Measurements from ENCODE around the gene AFG1L. TPM values are rescaled to one million over a fixed set of nuclear protein-coding genes. Genes with fewer than 3 reads are reported as not detected.

Gene AFG1L
- total RNA-seq, 1 donor: 6.0 TPM

GRCh38 chr6:108350528-108350927 lies 55.7 kb downstream of the AFG1L start:
- DNase-seq (ENCODE audit: low read depth): no peak
- H3K4me3 ChIP-seq (ENCODE audit: low read depth, low read length): no peak overlapping the region
- TF ChIP-seq CTCF (IDR thresholded peaks at IDR 0.05; ENCODE audit: insufficient read depth, low read length): no peak

- TF ChIP-seq CTCF (IDR thresholded peaks at IDR 0.05; ENCODE audit: insufficient read depth, low read length): no peak
- no peak for DNase-seq (ENCODE audit: low read depth)
These were observed 59.0 kb downstream of the AFG1L start for GRCh38 chr6:108353853-108354252.

GRCh38 chr6:108355120-108355519 lies 60.3 kb downstream of the AFG1L start:
- no peak for TF ChIP-seq CTCF (IDR thresholded peaks at IDR 0.05; ENCODE audit: insufficient read depth, low read length)
- no peak overlapping the region for H3K4me3 ChIP-seq (ENCODE audit: low read depth, low read length)
- DNase-seq (ENCODE audit: low read depth): no peak

More at GRCh38 chr6:108353853-108354252, 59.0 kb downstream of the AFG1L start:
- H3K4me3 ChIP-seq (ENCODE audit: low read depth, low read length): no peak overlapping the region

- no peak for TF ChIP-seq CTCF (IDR thresholded peaks at IDR 0.05; ENCODE audit: insufficient read depth, low read length)
- no peak for DNase-seq (ENCODE audit: low read depth)
- H3K4me3 ChIP-seq (ENCODE audit: low read depth, low read length): no peak overlapping the region
These were observed 61.0 kb downstream of the AFG1L start for GRCh38 chr6:108355890-108356289.

GRCh38 chr6:108359901-108360882 lies 65.3 kb downstream of the AFG1L start:
- H3K4me3 ChIP-seq (ENCODE audit: low read depth, low read length): no peak overlapping the region
- DNase-seq (ENCODE audit: low read depth): no peak
- TF ChIP-seq CTCF (IDR thresholded peaks at IDR 0.05; ENCODE audit: insufficient read depth, low read length): no peak

GRCh38 chr6:108360919-108361311 lies 66.1 kb downstream of the AFG1L start:
- TF ChIP-seq CTCF (IDR thresholded peaks at IDR 0.05; ENCODE audit: insufficient read depth, low read length): no peak
- no peak for DNase-seq (ENCODE audit: low read depth)
- H3K4me3 ChIP-seq (ENCODE audit: low read depth, low read length): no peak overlapping the region

All from fibroblast of the aortic adventitia (primary cell).